ENCODE results near the gene ITGB4.

- TF ChIP-seq, protein P1, sequence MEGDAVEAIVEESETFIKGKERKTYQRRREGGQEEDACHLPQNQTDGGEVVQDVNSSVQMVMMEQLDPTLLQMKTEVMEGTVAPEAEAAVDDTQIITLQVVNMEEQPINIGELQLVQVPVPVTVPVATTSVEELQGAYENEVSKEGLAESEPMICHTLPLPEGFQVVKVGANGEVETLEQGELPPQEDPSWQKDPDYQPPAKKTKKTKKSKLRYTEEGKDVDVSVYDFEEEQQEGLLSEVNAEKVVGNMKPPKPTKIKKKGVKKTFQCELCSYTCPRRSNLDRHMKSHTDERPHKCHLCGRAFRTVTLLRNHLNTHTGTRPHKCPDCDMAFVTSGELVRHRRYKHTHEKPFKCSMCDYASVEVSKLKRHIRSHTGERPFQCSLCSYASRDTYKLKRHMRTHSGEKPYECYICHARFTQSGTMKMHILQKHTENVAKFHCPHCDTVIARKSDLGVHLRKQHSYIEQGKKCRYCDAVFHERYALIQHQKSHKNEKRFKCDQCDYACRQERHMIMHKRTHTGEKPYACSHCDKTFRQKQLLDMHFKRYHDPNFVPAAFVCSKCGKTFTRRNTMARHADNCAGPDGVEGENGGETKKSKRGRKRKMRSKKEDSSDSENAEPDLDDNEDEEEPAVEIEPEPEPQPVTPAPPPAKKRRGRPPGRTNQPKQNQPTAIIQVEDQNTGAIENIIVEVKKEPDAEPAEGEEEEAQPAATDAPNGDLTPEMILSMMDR (IDR thresholded peaks at IDR 0.05; ENCODE audit: insufficient read depth, low read depth, low read length) = no peak
- no peak for TF ChIP-seq EZH2 (IDR thresholded peaks at IDR 0.05; ENCODE audit: insufficient read depth, low read length)
Measured at GRCh38 chr17:75791254-75791653, 70.0 kb downstream of the ITGB4 start.
